ENCODE data around the gene SBNO1. TPM values are rescaled to one million over a fixed set of nuclear protein-coding genes. Genes with fewer than 3 reads are reported as not detected.

SBNO1 gene
- total and polyA plus RNA-seq, 2 donors (not counting 3 experiments of a cell fraction or from before 2014, with no cell fraction given): 4.8 to 34.2 TPM

DNA sequence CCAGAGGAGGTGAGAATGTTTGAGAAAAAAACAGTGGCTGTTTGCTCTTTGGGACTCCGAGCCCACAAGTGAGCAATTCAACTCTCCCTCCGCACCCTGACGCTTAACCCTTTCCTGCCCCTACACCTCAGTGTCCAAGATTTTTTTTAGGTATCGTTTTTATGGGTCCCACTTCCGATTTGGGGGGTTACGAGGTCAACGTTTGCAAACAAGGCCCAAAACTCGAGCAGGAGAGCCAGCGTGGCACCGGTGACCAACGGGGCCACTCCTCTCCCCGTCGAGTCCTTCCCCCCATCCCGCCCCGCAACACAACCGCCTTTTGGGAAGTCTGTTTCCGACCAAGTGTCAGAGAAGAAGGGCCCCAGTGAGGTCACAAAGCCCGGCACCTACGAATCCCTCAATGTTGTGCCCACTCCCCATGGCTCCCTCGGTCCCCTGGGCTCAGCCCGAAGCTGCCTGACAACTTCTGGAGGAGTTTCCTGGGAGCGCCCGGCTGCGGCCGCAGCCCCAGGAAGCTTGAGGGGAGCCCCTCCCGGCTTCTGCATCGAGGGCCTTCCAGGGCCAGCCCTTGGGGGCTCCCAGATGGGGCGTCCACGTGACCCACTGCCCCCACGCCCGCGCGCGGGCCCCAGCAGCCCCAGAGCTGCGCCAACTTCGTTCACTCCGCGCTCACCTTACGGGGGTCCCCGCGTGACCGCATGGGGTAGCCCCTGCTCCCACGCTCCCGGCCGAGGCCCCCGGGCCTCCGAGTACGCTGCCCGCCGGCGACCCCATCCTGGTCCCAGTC is 94.2 kb downstream of the SBNO1 start:
- intact Hi-C loops (cut with micrococcal nuclease) (loop anchor here (2.0 kb wide), 1 partner anchor 94 kb away; the partner anchor contains the start of gene SBNO1), dilution Hi-C loops (cut with MboI; ENCODE audit: extremely low pct_ligation_motif_present, low sequenced_read_pairs) (no loop called here)
- Histone ChIP-seq H3K4me3 (replicated peaks in 1 of 3; ENCODE audit: insufficient read depth in 1 of 3, low read depth in 1 of 3, low read length in 3 of 3) (peak overlapping the region; percentile 32 to 90 (median 87)), H2AFZ (ENCODE audit: low read depth, low read length) (peak overlapping the region; percentile 4), H3K4me1 (ENCODE audit: control insufficient read depth, extremely low read depth, insufficient read depth, low read length) (peaks cover 26% of the 10 kb centered on the region), H3K79me2 (ENCODE audit: control insufficient read depth, insufficient read depth, low read length) (peaks cover 51% of the 10 kb centered on the region), H3K27ac (ENCODE audit: insufficient read depth, low read depth, low read length) (peak overlapping the region; percentile 83), H3K4me2 (ENCODE audit: insufficient read depth, low read length) (peak overlapping the region; percentile 96), H4K20me1 (replicated peaks; ENCODE audit: control insufficient read depth, extremely low read depth, insufficient read depth, low read length) (no peaks in the 10 kb centered on the region), H3K36me3 (ENCODE audit: control insufficient read depth in 2 of 2, extremely low read depth in 1 of 2, insufficient read depth in 2 of 2, low read length in 2 of 2) (peaks cover 0 to 16% of the 10 kb centered on the region in 2 experiments), H3K9me3 (replicated peaks; ENCODE audit: control insufficient read depth, insufficient read depth, low read length) (no peaks in the 10 kb centered on the region), H3K27me3 (ENCODE audit: control insufficient read depth in 2 of 2, insufficient read depth in 2 of 2, low read length in 2 of 2) (no peaks in the 10 kb centered on the region), H3K9ac (replicated peaks; ENCODE audit: extremely low read depth, insufficient read depth, low read length) (peak overlapping the region; percentile 93), H3K9me1 (replicated peaks; ENCODE audit: control insufficient read depth, extremely low read depth, insufficient read depth, low read length) (no peaks in the 10 kb centered on the region)
- peak; percentile 16 for DNase-seq (ENCODE audit: low read depth, low spot score)
- POLR2A ChIA-PET: interaction anchor here (1.3 kb wide), 1 partner anchor 37 kb away, joined by 3 read pairs; the partner anchor contains the start of genes MPHOSPH9 and MTRFR
- BruUV-seq (replicated peaks): no TSS peak
- CTCF ChIA-PET: interaction anchor here (1.3 to 2.3 kb wide), 5 partner anchors 32 to 348 kb away, joined by 5 to 16 read pairs (median 7); partner anchors contain the start of genes SBNO1 and TMED2
- FAIRE-seq: no peak
- TF ChIP-seq POLR2A (IDR thresholded peaks at IDR 0.05; ENCODE audit: low read depth, low read length) (peak; percentile 53), EZH2 (IDR thresholded peaks at IDR 0.05; ENCODE audit: borderline replicate concordance, low read depth, low read length, severe bottlenecking) (no peak), POLR2AphosphoS5 (IDR thresholded peaks at IDR 0.05; ENCODE audit: insufficient read depth, low read depth, low read length) (peak; percentile 46)

DNA sequence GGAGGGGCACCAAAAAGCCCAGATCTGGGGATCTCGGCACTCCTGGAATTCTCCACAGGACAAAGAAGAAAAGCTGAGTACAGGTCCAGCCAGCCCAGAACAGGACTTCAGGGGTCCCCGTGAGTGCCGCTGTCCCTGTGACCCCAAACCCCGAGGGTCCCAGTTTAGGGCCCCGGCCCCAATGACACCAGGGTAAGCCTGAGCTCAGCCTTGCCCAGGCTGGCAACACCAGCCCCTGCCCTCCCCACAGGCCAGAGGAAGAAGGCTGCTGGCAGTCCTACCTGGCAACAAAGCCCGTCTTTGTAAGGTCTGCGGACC is 94.8 kb downstream of the SBNO1 start:
- ChIA-PET POLR2A (interaction anchor here (1.3 kb wide), 1 partner anchor 37 kb away, joined by 3 read pairs; the partner anchor contains the start of genes MPHOSPH9 and MTRFR), CTCF (interaction anchor here (1.1 to 2.3 kb wide), 6 partner anchors 32 to 349 kb away, joined by 4 to 16 read pairs (median 6); partner anchors contain the start of genes KMT5A, SBNO1 and TMED2)
- dilution Hi-C loops (cut with MboI; ENCODE audit: extremely low pct_ligation_motif_present, low sequenced_read_pairs): no loop called here

More for the DNA sequence above, 94.8 kb downstream of the SBNO1 start:
- FAIRE-seq: no peak
- no peak for DNase-seq (ENCODE audit: low read depth, low spot score)
- TF ChIP-seq, protein P1, sequence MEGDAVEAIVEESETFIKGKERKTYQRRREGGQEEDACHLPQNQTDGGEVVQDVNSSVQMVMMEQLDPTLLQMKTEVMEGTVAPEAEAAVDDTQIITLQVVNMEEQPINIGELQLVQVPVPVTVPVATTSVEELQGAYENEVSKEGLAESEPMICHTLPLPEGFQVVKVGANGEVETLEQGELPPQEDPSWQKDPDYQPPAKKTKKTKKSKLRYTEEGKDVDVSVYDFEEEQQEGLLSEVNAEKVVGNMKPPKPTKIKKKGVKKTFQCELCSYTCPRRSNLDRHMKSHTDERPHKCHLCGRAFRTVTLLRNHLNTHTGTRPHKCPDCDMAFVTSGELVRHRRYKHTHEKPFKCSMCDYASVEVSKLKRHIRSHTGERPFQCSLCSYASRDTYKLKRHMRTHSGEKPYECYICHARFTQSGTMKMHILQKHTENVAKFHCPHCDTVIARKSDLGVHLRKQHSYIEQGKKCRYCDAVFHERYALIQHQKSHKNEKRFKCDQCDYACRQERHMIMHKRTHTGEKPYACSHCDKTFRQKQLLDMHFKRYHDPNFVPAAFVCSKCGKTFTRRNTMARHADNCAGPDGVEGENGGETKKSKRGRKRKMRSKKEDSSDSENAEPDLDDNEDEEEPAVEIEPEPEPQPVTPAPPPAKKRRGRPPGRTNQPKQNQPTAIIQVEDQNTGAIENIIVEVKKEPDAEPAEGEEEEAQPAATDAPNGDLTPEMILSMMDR (IDR thresholded peaks at IDR 0.05; ENCODE audit: extremely low read depth in 1 of 2, insufficient read depth in 1 of 2, low read depth in 1 of 2, low read length in 2 of 2): no peak
- TF ChIP-seq EZH2 (IDR thresholded peaks at IDR 0.05; ENCODE audit: borderline replicate concordance, low read depth, low read length, severe bottlenecking): no peak
- TF ChIP-seq GATA2 (IDR thresholded peaks at IDR 0.05; ENCODE audit: insufficient read depth, insufficient read length, low read depth, low read length): no peak
- TF ChIP-seq FOS (IDR thresholded peaks at IDR 0.05; ENCODE audit: borderline replicate concordance, insufficient read depth, low read length): no peak
- TF ChIP-seq JUN (IDR thresholded peaks at IDR 0.05; ENCODE audit: borderline replicate concordance, insufficient read depth, insufficient read length, low read depth): no peak
- no peak for TF ChIP-seq POLR2A (IDR thresholded peaks at IDR 0.05; ENCODE audit: low read depth, low read length)
- TF ChIP-seq, protein P2, sequence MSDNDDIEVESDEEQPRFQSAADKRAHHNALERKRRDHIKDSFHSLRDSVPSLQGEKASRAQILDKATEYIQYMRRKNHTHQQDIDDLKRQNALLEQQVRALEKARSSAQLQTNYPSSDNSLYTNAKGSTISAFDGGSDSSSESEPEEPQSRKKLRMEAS (IDR thresholded peaks at IDR 0.05; ENCODE audit: insufficient read depth, insufficient read length): no peak
- TF ChIP-seq MYC (IDR thresholded peaks at IDR 0.05; ENCODE audit: low read depth, low read length): no peak
- no peak for TF ChIP-seq POLR2AphosphoS5 (IDR thresholded peaks at IDR 0.05; ENCODE audit: insufficient read depth, low read depth, low read length)
- Histone ChIP-seq H3K79me2 (ENCODE audit: control insufficient read depth, insufficient read depth, low read length) (peaks cover 53% of the 10 kb centered on the region), H3K4me2 (ENCODE audit: insufficient read depth, low read length) (peak overlapping the region; percentile 96), H3K9ac (replicated peaks; ENCODE audit: extremely low read depth, insufficient read depth, low read length) (peak overlapping the region; percentile 93), H3K9me1 (replicated peaks; ENCODE audit: control insufficient read depth, extremely low read depth, insufficient read depth, low read length) (no peaks in the 10 kb centered on the region), H3K36me3 (ENCODE audit: control insufficient read depth in 2 of 2, extremely low read depth in 1 of 2, insufficient read depth in 2 of 2, low read length in 2 of 2) (peaks cover 0 to 19% of the 10 kb centered on the region in 2 experiments), H3K27ac (ENCODE audit: insufficient read depth, low read depth, low read length) (peak overlapping the region; percentile 83), H3K4me1 (ENCODE audit: control insufficient read depth, extremely low read depth, insufficient read depth, low read length) (peaks cover 26% of the 10 kb centered on the region), H3K27me3 (ENCODE audit: control insufficient read depth in 2 of 2, insufficient read depth in 2 of 2, low read length in 2 of 2) (no peaks in the 10 kb centered on the region), H3K4me3 (replicated peaks in 1 of 3; ENCODE audit: insufficient read depth in 1 of 3, low read depth in 1 of 3, low read length in 3 of 3) (peak overlapping the region; percentile 32 to 90 (median 87)), H3K9me3 (replicated peaks; ENCODE audit: control insufficient read depth, insufficient read depth, low read length) (no peaks in the 10 kb centered on the region), H2AFZ (ENCODE audit: low read depth, low read length) (peak overlapping the region; percentile 4), H4K20me1 (replicated peaks; ENCODE audit: control insufficient read depth, extremely low read depth, insufficient read depth, low read length) (no peaks in the 10 kb centered on the region)
- intact Hi-C loops (cut with micrococcal nuclease): loop anchor here (1.0 to 2.0 kb wide), 3 partner anchors 95 to 314 kb away; partner anchors contain the start of genes RILPL1, SBNO1 and TMED2
- BruUV-seq (replicated peaks): TSS peak; percentile 35
